IMR-90 (cell line): ENCODE measurements around the gene SPTBN5. TPM values are rescaled to one million over a fixed set of nuclear protein-coding genes. Genes with fewer than 3 reads are reported as not detected.

Experiments used
- ATAC-seq: fragments of 200-7000 bp; cut with Tn5 transposase; 2 replicates; pipeline ENCODE4 v1.9.1; 2020; ENCODE audit warnings: low read depth, mild to moderate bottlenecking, moderate library complexity
- BruUV-seq: library from RNA; stranded (reverse); fragments of 400-500 nt; replicated peaks from 2 replicates; lab custom pipeline; 2021; lab: Mats Ljungman, UMichigan
- CTCF ChIA-PET: fragments of 300-600 bp; formaldehyde crosslinking; extraction: SDS; loops from one replicate; lab custom pipeline; 2021; ENCODE audit warnings: antibody characterized with exemption; lab: Yijun Ruan, JAX
- POLR2A ChIA-PET: fragments of 300-600 bp; sonication (Branson Sonifier 250); formaldehyde crosslinking; loops from one replicate; lab custom pipeline; 2022; ENCODE audit warnings: antibody characterized with exemption; ENCODE audit not compliant: unreplicated experiment; lab: Charles Lee
- DNase-seq: peaks from one replicate; pipeline ENCODE4 v3.0.0; 2013
- H2AFZ ChIP-seq: replicated peaks from 2 replicates; pipeline ENCODE3; 2013; ENCODE audit warnings: low read length, mild to moderate bottlenecking; ENCODE audit not compliant: poor library complexity
- H2AK5ac ChIP-seq: 2 replicates; pipeline ENCODE4 v1.6.1; 2013; ENCODE audit warnings: low read depth, low read length, inconsistent platforms
- H2AK9ac ChIP-seq: replicated peaks from 2 replicates; pipeline ENCODE3; 2013; ENCODE audit warnings: mild to moderate bottlenecking, low read depth, low read length, moderate library complexity; ENCODE audit not compliant: poor library complexity
- H2BK120ac ChIP-seq: 2 replicates; pipeline ENCODE4 v1.6.1; 2013; ENCODE audit warnings: low read depth, low read length, inconsistent platforms
- H2BK15ac ChIP-seq: 3 replicates; pipeline ENCODE4 v1.6.1; 2013; ENCODE audit warnings: low read depth, low read length, inconsistent platforms
- H2BK20ac ChIP-seq: 2 replicates; pipeline ENCODE4 v1.6.1; 2013; ENCODE audit warnings: low read depth, mild to moderate bottlenecking, inconsistent platforms, low read length, moderate library complexity
- H2BK5ac ChIP-seq: 2 replicates; pipeline ENCODE4 v1.6.1; 2013; ENCODE audit warnings: mild to moderate bottlenecking, low read depth, low read length, inconsistent platforms; ENCODE audit not compliant: poor library complexity, severe bottlenecking
- H3K14ac ChIP-seq: replicated peaks from 2 replicates; pipeline ENCODE4 v1.6.1; 2013; ENCODE audit warnings: low read depth, low read length, inconsistent platforms
- H3K18ac ChIP-seq: 2 replicates; pipeline ENCODE4 v1.6.1; 2013; ENCODE audit warnings: low read depth, low read length, control low read depth
- H3K23ac ChIP-seq: 2 replicates; pipeline ENCODE4 v1.6.1; 2013; ENCODE audit warnings: low read depth, low read length, inconsistent platforms
- H3K27ac ChIP-seq: 2 replicates; pipeline ENCODE4 v1.5.1; 2013; ENCODE audit warnings: mild to moderate bottlenecking, control low read depth, low read length; ENCODE audit not compliant: insufficient read depth
- H3K27me3 ChIP-seq: 2 replicates; pipeline ENCODE4 v1.6.1; 2013; ENCODE audit warnings: low read length; ENCODE audit not compliant: control insufficient read depth, insufficient read depth
- H3K36me3 ChIP-seq: 2 replicates; pipeline ENCODE4 v1.6.1; 2013; ENCODE audit warnings: low read length, mixed read lengths; ENCODE audit not compliant: control insufficient read depth, insufficient read depth
- H3K4ac ChIP-seq: 2 replicates; pipeline ENCODE4 v1.6.1; 2013; ENCODE audit warnings: low read depth, low read length, inconsistent platforms
- H3K4me1 ChIP-seq: 2 replicates; pipeline ENCODE4 v1.6.1; 2013; ENCODE audit warnings: low read length, mixed read lengths; ENCODE audit not compliant: control insufficient read depth, insufficient read depth
- H3K4me2 ChIP-seq: 2 replicates; pipeline ENCODE4 v1.6.1; 2013; ENCODE audit warnings: low read depth, mild to moderate bottlenecking, control low read depth, low read length, moderate library complexity
- H3K4me3 ChIP-seq: 2 replicates; pipeline ENCODE4 v1.5.1; 2013; ENCODE audit warnings: low read depth, mild to moderate bottlenecking, control low read depth, low read length, moderate library complexity; ENCODE audit not compliant: insufficient read depth
- H3K56ac ChIP-seq: 2 replicates; pipeline ENCODE4 v1.6.1; 2013; ENCODE audit warnings: low read length, inconsistent platforms; ENCODE audit not compliant: insufficient read depth; ENCODE audit errors: extremely low read depth
- H3K79me1 ChIP-seq, 2 experiments: 2 replicates each; pipeline ENCODE4 v1.6.1; 2013; ENCODE audit warnings: low read length in 2 of 2, inconsistent platforms in 1 of 2, low read depth in 1 of 2
- H3K9ac ChIP-seq: 2 replicates; pipeline ENCODE4 v1.6.1; 2013; ENCODE audit warnings: low read depth, low read length, control low read depth
- H3K9me1 ChIP-seq: 2 replicates; pipeline ENCODE4 v1.6.1; 2013; ENCODE audit warnings: low read length, inconsistent platforms; ENCODE audit not compliant: insufficient read depth
- H3K9me3 ChIP-seq: 2 replicates; pipeline ENCODE4 v1.6.1; 2013; ENCODE audit warnings: low read length; ENCODE audit not compliant: control insufficient read depth, insufficient read depth
- H4K20me1 ChIP-seq: 2 replicates; pipeline ENCODE4 v1.6.1; 2013; ENCODE audit warnings: low read length, inconsistent platforms; ENCODE audit not compliant: insufficient read depth
- H4K5ac ChIP-seq: 2 replicates; pipeline ENCODE4 v1.6.1; 2013; ENCODE audit warnings: mild to moderate bottlenecking, low read depth, low read length, control low read depth
- H4K8ac ChIP-seq, 2 experiments: 2 replicates each; pipeline ENCODE4 v1.6.1; 2013; ENCODE audit warnings: low read depth in 2 of 2, low read length in 2 of 2, control low read depth in 1 of 2, inconsistent platforms in 1 of 2
- H4K91ac ChIP-seq: 2 replicates; pipeline ENCODE4 v1.6.1; 2013; ENCODE audit warnings: low read depth, low read length, inconsistent platforms; ENCODE audit not compliant: insufficient read depth
- RAD21 ChIP-seq: IDR thresholded peaks from 2 replicates; pipeline ENCODE4 v1.6.1; 2012; ENCODE audit warnings: low read length, improper control_type of control experiment
- WGBS, 2 experiments: methylation state at CpG; one replicate each; pipeline versions ENCODE4 v1.1.5 to v1.1.7; 2013; ENCODE audit warnings: missing lambda C conversion rate in 2 of 2; ENCODE audit not compliant: insufficient read length in 1 of 2; ENCODE audit errors: extremely low coverage in 2 of 2; 5-methylcytosine and 5-hydroxymethylcytosine counted together
- dilution Hi-C: fragments of 300-500 bp; cut with HindIII; formaldehyde crosslinking; loops from one replicate; pipeline ENCODE4 v1.14.3; 2018; ENCODE audit warnings: low sequenced_read_pairs; ENCODE audit not compliant: unreplicated experiment
- in situ Hi-C: fragments of 300-500 bp; cut with MboI; formaldehyde crosslinking; loops from 3 replicates; pipeline ENCODE4 v1.14.3; 2019; ENCODE audit warnings: low sequenced_read_pairs, inconsistent platforms, mixed read lengths
- intact Hi-C: fragments of 100-400 bp; cut with micrococcal nuclease; formaldehyde crosslinking; loops from 2 replicates; pipeline ENCODE4 v1.10.0; 2022
- polyA plus RNA-seq, 3 experiments: library from polyadenylated mRNA; depleted of rRNA; stranded (reverse); fragments of >200 nt; gene quantifications; 2 replicates each; pipeline ENCODE4 v1.2.3, GENCODE V29; 2012; ENCODE audit warnings: low replicate concordance in 1 of 3
- total RNA-seq: library from RNA; depleted of rRNA; stranded (reverse); fragments of >200 nt; gene quantifications from 2 replicates; pipeline ENCODE4 v1.2.3, GENCODE V29; 2012

The SPTBN5 gene
- total and polyA plus RNA-seq, 2 of the 4 experiments (the other 2 are of a cell fraction), result under 0.01 to 0.38 TPM

- no peak for DNase-seq
- Histone ChIP-seq H3K9me1 (no peaks in the 10 kb centered on the region), H3K4ac (no peak overlapping the region), H3K9me3 (no peaks in the 10 kb centered on the region), H3K27ac (no peak overlapping the region), H2AK9ac (no peak overlapping the region), H3K18ac (no peak overlapping the region), H3K23ac (no peak overlapping the region), H3K4me1 (0 out of 2 replicates have a peak, but pooled peaks cover 2% of the 10 kb centered on the region), H3K36me3 (no peaks in the 10 kb centered on the region), H3K4me3 (no peak overlapping the region), H3K14ac (no peak overlapping the region), H2BK15ac (no peak overlapping the region), H3K56ac (no peak overlapping the region), H3K79me1 (no peaks in the 10 kb centered on the region), H3K27me3 (peaks cover 39% of the 10 kb centered on the region), H2BK120ac (no peak overlapping the region), H2BK5ac (no peak overlapping the region), H2AFZ (no peak overlapping the region), H2AK5ac (no peak overlapping the region), H4K5ac (no peak overlapping the region), H4K20me1 (peaks cover 9% of the 10 kb centered on the region; the same call in 1 of the 2 replicates), H3K4me2 (no peak overlapping the region), H2BK20ac (no peak overlapping the region), H4K8ac (no peak overlapping the region), H3K9ac (no peak overlapping the region), H4K91ac (no peak overlapping the region)
- no TSS peak for BruUV-seq
- CTCF ChIA-PET, result interaction anchor here (1.1 kb wide), 1 partner anchor 24 kb away, joined by 4 read pairs; no protein-coding TSS in a partner anchor
- dilution Hi-C loops, result no loop called here
- POLR2A ChIA-PET, result interaction anchor here (0.6 kb wide), 1 partner anchor 64 kb away, joined by 3 read pairs; no protein-coding TSS in a partner anchor
- ATAC-seq, result no peak
- no peak for TF ChIP-seq RAD21
- WGBS, 2 experiments, result no CpG with 5 or more reads among the region's 10 CpGs
- in situ Hi-C loops, result no loop called here
- intact Hi-C loops, result no loop called here
Measured at GRCh38 chr15:41880156-41880877, 13.5 kb downstream of the SPTBN5 start.
